Measurements from ENCODE around the gene ZBBX. TPM values are rescaled to one million over a fixed set of nuclear protein-coding genes. Genes with fewer than 3 reads are reported as not detected.
A peak's percentile ranks its signal among the peaks of the same experiment; 100 is the strongest.

The ZBBX gene
- polyA plus RNA-seq, 4 donors, result 3.6 to 5.6 (median 4.7) TPM

- no peak for DNase-seq (ENCODE audit: low read depth in 4 of 4, low spot score in 3 of 4)
Measured at GRCh38 chr3:167306319-167306718, 73.8 kb downstream of the ZBBX start.

GRCh38 chr3:167305340-167305890 lies 74.7 kb downstream of the ZBBX start:
- no peak for DNase-seq (ENCODE audit: low read depth in 4 of 4, low spot score in 3 of 4)

- DNase-seq (ENCODE audit: low read depth in 4 of 4, low spot score in 3 of 4), result peak in 1 of 4 donors; percentile 25
Measured at GRCh38 chr3:167304077-167304476, 76.0 kb downstream of the ZBBX start.

GRCh38 chr3:167302678-167303077 lies 77.4 kb downstream of the ZBBX start:
- no peak for DNase-seq (ENCODE audit: low read depth in 4 of 4, low spot score in 3 of 4)

- DNase-seq (ENCODE audit: low read depth in 4 of 4, low spot score in 3 of 4), result no peak
Measured at GRCh38 chr3:167300207-167300606, 79.9 kb downstream of the ZBBX start.

- no peak for DNase-seq (ENCODE audit: low read depth in 4 of 4, low spot score in 3 of 4)
Measured at GRCh38 chr3:167289435-167289834, 90.7 kb downstream of the ZBBX start.

- no peak for DNase-seq (ENCODE audit: low read depth in 4 of 4, low spot score in 3 of 4)
Measured at GRCh38 chr3:167288737-167289136, 91.4 kb downstream of the ZBBX start.

GRCh38 chr3:167287308-167287707 lies 92.8 kb downstream of the ZBBX start:
- no peak for DNase-seq (ENCODE audit: low read depth in 4 of 4, low spot score in 3 of 4)

GRCh38 chr3:167274141-167274874 lies 105.8 kb downstream of the ZBBX start:
- DNase-seq (ENCODE audit: low read depth in 4 of 4, low spot score in 3 of 4), result no peak

- DNase-seq (ENCODE audit: low read depth in 4 of 4, low spot score in 3 of 4), result no peak
Measured at GRCh38 chr3:167253037-167253436, 127.1 kb downstream of the ZBBX start.

GRCh38 chr3:167251678-167252077 lies 128.4 kb downstream of the ZBBX start:
- DNase-seq (ENCODE audit: low read depth in 4 of 4, low spot score in 3 of 4), result no peak

GRCh38 chr3:167246252-167246651 lies 133.8 kb downstream of the ZBBX start:
- DNase-seq (ENCODE audit: low read depth in 4 of 4, low spot score in 3 of 4), result peak in 1 of 4 donors; percentile 8

- no peak for DNase-seq (ENCODE audit: low read depth in 4 of 4, low spot score in 3 of 4)
Measured at GRCh38 chr3:167241048-167241845, 138.8 kb downstream of the ZBBX start.

GRCh38 chr3:167228135-167228534 lies 152.0 kb downstream of the ZBBX start:
- no peak for DNase-seq (ENCODE audit: low read depth in 4 of 4, low spot score in 3 of 4)

GRCh38 chr3:167225821-167226220 lies 154.3 kb downstream of the ZBBX start:
- no peak for DNase-seq (ENCODE audit: low read depth in 4 of 4, low spot score in 3 of 4)

- DNase-seq (ENCODE audit: low read depth in 4 of 4, low spot score in 3 of 4), result no peak
Measured at GRCh38 chr3:167209011-167209410, 171.1 kb downstream of the ZBBX start.

- no peak for DNase-seq (ENCODE audit: low read depth in 4 of 4, low spot score in 3 of 4)
Measured at GRCh38 chr3:167203062-167203461, 177.0 kb downstream of the ZBBX start.

GRCh38 chr3:167198949-167199600 lies 181.0 kb downstream of the ZBBX start:
- DNase-seq (ENCODE audit: low read depth in 4 of 4, low spot score in 3 of 4), result no peak
